22Rv1 (cell line): ENCODE results near the gene TMEM135.

Experiments
- H3K27ac ChIP-seq: fragments of 450-650 bp; 2 replicates; pipeline ENCODE4 v1.5.1; 2017
- ZFX ChIP-seq: fragments of 450-650 bp; IDR thresholded peaks from 2 replicates; pipeline ENCODE4 v1.6.1; 2017; ENCODE audit warnings: antibody characterized with exemption, borderline replicate concordance
- TF ChIP-seq, protein P1 (sequence below): fragments of 450-650 bp; IDR thresholded peaks from 2 replicates; pipeline ENCODE4 v1.5.1; 2017; ENCODE audit warnings: mild to moderate bottlenecking

Gene TMEM135

DNA sequence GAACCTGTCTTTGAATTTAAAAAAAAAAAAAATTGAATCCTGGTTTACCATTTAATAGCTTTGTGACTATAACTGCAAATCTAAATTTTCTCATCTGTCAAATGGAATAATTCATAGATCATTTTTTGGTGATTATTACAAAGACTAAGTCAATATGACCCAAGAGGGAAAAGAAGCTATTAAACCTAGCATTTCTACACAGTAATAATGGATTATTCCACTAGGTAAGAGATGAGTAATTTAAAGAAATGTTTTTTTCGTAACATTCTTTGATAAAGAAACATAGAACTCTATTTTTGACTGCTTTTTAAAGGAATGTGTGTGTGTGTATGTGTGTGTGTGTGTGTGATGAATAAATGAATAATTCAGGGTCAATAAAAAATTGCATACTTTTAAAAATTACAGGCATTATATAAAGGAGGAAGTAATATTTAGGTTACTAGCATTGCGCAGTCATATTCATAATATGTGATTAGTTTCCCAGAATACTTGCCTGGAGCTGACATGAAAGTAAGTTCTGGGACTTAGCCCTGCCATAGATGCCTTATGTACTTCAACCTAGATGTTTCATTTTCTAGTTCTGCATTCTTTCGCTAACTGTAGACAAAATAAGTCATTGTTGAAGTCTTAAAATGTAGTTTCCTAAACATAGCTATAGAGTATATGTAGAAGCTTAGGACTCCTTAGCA is 72.9 kb downstream of the TMEM135 start:
- no peak overlapping the region for H3K27ac ChIP-seq
- TF ChIP-seq, protein P1, sequence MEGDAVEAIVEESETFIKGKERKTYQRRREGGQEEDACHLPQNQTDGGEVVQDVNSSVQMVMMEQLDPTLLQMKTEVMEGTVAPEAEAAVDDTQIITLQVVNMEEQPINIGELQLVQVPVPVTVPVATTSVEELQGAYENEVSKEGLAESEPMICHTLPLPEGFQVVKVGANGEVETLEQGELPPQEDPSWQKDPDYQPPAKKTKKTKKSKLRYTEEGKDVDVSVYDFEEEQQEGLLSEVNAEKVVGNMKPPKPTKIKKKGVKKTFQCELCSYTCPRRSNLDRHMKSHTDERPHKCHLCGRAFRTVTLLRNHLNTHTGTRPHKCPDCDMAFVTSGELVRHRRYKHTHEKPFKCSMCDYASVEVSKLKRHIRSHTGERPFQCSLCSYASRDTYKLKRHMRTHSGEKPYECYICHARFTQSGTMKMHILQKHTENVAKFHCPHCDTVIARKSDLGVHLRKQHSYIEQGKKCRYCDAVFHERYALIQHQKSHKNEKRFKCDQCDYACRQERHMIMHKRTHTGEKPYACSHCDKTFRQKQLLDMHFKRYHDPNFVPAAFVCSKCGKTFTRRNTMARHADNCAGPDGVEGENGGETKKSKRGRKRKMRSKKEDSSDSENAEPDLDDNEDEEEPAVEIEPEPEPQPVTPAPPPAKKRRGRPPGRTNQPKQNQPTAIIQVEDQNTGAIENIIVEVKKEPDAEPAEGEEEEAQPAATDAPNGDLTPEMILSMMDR, result no peak
- no peak for TF ChIP-seq ZFX

GRCh38 chr11:87114093-87114492 is 76.4 kb downstream of the TMEM135 start:
- H3K27ac ChIP-seq, result no peak overlapping the region
- no peak for TF ChIP-seq ZFX
- TF ChIP-seq, protein P1, result no peak

DNA sequence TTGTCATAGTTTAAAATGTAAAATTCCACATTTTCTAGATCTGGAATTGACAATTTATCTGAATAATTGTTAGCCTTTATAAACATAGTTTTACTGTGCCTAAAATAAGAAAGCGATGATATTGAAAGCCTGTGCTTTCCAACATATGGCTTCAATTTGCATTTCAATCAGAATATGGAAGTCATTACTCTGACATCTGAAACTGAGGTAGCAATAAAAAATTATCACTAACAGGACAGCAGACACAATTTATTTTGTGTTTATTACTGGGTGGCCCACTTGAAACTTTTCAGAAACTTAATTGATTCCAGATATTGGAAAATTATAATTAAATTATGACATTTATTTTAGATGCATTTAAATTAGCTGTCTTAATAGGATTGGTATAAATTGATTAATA is 78.5 kb downstream of the TMEM135 start:
- TF ChIP-seq, protein P1, result no peak
- no peak for TF ChIP-seq ZFX
- no peak overlapping the region for H3K27ac ChIP-seq

DNA sequence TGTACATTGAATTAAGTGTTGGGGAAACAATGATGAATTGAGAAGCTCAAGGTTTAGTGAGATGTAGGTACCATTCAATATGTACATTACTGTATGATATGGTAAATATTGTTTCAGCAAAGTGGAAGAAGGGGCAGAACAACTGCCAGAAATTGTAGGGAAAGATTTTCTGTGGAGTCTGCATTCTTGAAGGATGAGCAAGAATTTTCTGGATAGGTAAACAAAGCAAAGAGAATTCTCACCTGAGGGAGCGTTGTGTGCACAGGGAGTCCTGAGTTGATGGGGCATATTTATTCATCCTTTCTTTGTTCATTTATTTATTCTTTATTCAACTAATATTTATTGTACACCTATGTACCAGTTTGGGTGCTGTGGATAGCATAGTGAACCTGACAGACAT is 83.2 kb downstream of the TMEM135 start:
- no peak overlapping the region for H3K27ac ChIP-seq
- TF ChIP-seq, protein P1, result no peak
- TF ChIP-seq ZFX, result no peak

GRCh38 chr11:87122852-87123251 is 85.1 kb downstream of the TMEM135 start:
- no peak overlapping the region for H3K27ac ChIP-seq
- TF ChIP-seq, protein P1, result no peak
- no peak for TF ChIP-seq ZFX

DNA sequence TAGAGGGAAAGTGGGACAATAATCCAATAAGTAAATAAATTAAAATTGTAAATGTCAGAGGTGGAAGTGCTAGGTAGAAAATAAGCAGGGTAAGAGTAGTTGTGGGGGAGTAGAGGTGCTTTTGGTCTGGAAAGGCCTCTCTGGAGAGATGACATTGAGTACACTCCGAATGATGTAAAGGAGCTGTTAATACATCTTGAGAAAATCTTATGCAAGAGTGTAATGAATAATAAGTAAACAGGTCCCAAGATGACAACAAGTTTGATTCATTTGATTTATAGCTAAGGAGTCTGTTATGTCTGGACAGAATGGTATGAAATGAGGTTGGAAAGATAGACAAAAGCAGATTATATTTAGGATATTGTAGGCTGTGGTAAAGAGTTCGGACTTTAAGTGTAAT is 87.5 kb downstream of the TMEM135 start:
- H3K27ac ChIP-seq, result no peak overlapping the region
- TF ChIP-seq ZFX, result no peak
- TF ChIP-seq, protein P1, result no peak

GRCh38 chr11:87127101-87127500 is 89.4 kb downstream of the TMEM135 start:
- no peak overlapping the region for H3K27ac ChIP-seq
- TF ChIP-seq, protein P1, result no peak
- no peak for TF ChIP-seq ZFX
